ENCODE data around the gene MYOM1. TPM values are rescaled to one million over a fixed set of nuclear protein-coding genes. Genes with fewer than 3 reads are reported as not detected.
A peak's percentile ranks its signal among the peaks of the same experiment; 100 is the strongest.

Gene MYOM1
- total RNA-seq, 1 donor from 2014 or later, result 1.1 TPM

- DNase-seq (ENCODE audit: low spot score, unreplicated experiment), result no peak
- Mint-ChIP-seq H3K36me3 (ENCODE audit: insufficient read depth) (peaks cover 34% of the 10 kb centered on the region), H3K27me3 (no peaks in the 10 kb centered on the region), H3K27ac (peak overlapping the region; percentile 97), H3K4me1 (ENCODE audit: low read depth) (peaks cover 24% of the 10 kb centered on the region), H3K4me3 (ENCODE audit: low read depth) (no peak overlapping the region), H3K9me3 (ENCODE audit: low read depth) (no peaks in the 10 kb centered on the region)
- TF ChIP-seq, protein P1, sequence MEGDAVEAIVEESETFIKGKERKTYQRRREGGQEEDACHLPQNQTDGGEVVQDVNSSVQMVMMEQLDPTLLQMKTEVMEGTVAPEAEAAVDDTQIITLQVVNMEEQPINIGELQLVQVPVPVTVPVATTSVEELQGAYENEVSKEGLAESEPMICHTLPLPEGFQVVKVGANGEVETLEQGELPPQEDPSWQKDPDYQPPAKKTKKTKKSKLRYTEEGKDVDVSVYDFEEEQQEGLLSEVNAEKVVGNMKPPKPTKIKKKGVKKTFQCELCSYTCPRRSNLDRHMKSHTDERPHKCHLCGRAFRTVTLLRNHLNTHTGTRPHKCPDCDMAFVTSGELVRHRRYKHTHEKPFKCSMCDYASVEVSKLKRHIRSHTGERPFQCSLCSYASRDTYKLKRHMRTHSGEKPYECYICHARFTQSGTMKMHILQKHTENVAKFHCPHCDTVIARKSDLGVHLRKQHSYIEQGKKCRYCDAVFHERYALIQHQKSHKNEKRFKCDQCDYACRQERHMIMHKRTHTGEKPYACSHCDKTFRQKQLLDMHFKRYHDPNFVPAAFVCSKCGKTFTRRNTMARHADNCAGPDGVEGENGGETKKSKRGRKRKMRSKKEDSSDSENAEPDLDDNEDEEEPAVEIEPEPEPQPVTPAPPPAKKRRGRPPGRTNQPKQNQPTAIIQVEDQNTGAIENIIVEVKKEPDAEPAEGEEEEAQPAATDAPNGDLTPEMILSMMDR (IDR thresholded peaks at IDR 0.05; ENCODE audit: unreplicated experiment), result no peak
These were observed 37.9 kb upstream of the MYOM1 start for GRCh38 chr18:3257627-3258120.

- H3K9me3 Mint-ChIP-seq (ENCODE audit: low read depth), result no peaks in the 10 kb centered on the region
- no peak overlapping the region for H3K4me3 Mint-ChIP-seq (ENCODE audit: low read depth)
- no peaks in the 10 kb centered on the region for H3K27me3 Mint-ChIP-seq
- H3K36me3 Mint-ChIP-seq (ENCODE audit: insufficient read depth), result peaks cover 34% of the 10 kb centered on the region
- TF ChIP-seq, protein P1 (IDR thresholded peaks at IDR 0.05; ENCODE audit: unreplicated experiment), result no peak
- peak overlapping the region; percentile 97 for H3K27ac Mint-ChIP-seq
- no peak for DNase-seq (ENCODE audit: low spot score, unreplicated experiment)
- H3K4me1 Mint-ChIP-seq (ENCODE audit: low read depth), result peaks cover 28% of the 10 kb centered on the region
These were observed 37.2 kb upstream of the MYOM1 start for GRCh38 chr18:3256693-3257626.

- no peaks in the 10 kb centered on the region for H3K27me3 Mint-ChIP-seq
- peaks cover 25% of the 10 kb centered on the region for H3K4me1 Mint-ChIP-seq (ENCODE audit: low read depth)
- TF ChIP-seq, protein P1 (IDR thresholded peaks at IDR 0.05; ENCODE audit: unreplicated experiment), result no peak
- no peaks in the 10 kb centered on the region for H3K9me3 Mint-ChIP-seq (ENCODE audit: low read depth)
- peaks cover 34% of the 10 kb centered on the region for H3K36me3 Mint-ChIP-seq (ENCODE audit: insufficient read depth)
- no peak for DNase-seq (ENCODE audit: low spot score, unreplicated experiment)
- H3K4me3 Mint-ChIP-seq (ENCODE audit: low read depth), result no peak overlapping the region
- H3K27ac Mint-ChIP-seq, result peak overlapping the region; percentile 88
These were observed 35.9 kb upstream of the MYOM1 start for GRCh38 chr18:3255611-3256165.

DNA sequence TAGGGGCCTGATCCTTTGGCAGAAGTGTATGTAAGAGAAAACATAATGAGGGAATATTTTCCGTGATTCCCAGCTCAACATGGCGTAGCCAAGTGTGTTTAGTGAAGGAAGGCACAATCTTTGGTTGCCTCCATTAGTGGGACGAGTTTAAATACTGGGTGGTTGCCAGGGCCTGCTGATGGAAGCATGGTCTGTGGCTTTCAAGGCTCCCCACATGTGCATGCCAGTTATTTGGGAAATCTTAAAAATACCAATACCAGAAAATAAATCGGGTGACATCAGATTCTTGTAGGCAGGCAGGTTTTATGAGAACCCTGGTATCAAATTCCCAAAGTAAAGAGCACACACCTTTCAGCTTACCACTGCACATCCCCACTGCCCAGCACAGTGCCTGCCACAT lies 35.0 kb upstream of the MYOM1 start:
- no peak for DNase-seq (ENCODE audit: low spot score, unreplicated experiment)
- Mint-ChIP-seq H3K4me3 (ENCODE audit: low read depth) (no peak overlapping the region), H3K36me3 (ENCODE audit: insufficient read depth) (peaks cover 34% of the 10 kb centered on the region), H3K27me3 (no peaks in the 10 kb centered on the region), H3K4me1 (ENCODE audit: low read depth) (peaks cover 30% of the 10 kb centered on the region), H3K9me3 (ENCODE audit: low read depth) (no peaks in the 10 kb centered on the region), H3K27ac (peak overlapping the region; percentile 82)
- TF ChIP-seq, protein P1 (IDR thresholded peaks at IDR 0.05; ENCODE audit: unreplicated experiment), result no peak

- peaks cover 34% of the 10 kb centered on the region for H3K4me1 Mint-ChIP-seq (ENCODE audit: low read depth)
- peak overlapping the region; percentile 17 for H3K27ac Mint-ChIP-seq
- H3K9me3 Mint-ChIP-seq (ENCODE audit: low read depth), result no peaks in the 10 kb centered on the region
- H3K27me3 Mint-ChIP-seq, result no peaks in the 10 kb centered on the region
- peaks cover 35% of the 10 kb centered on the region for H3K36me3 Mint-ChIP-seq (ENCODE audit: insufficient read depth)
- no peak for DNase-seq (ENCODE audit: low spot score, unreplicated experiment)
- H3K4me3 Mint-ChIP-seq (ENCODE audit: low read depth), result no peak overlapping the region
- TF ChIP-seq, protein P1 (IDR thresholded peaks at IDR 0.05; ENCODE audit: unreplicated experiment), result no peak
These were observed 33.1 kb upstream of the MYOM1 start for GRCh38 chr18:3252843-3253242.

All from progenitor cell of endocrine pancreas (in vitro differentiated cells).